Amniotic stem cell (primary cell): ENCODE data around the gene MARCHF3.

Experiments used
- DNase-seq: peaks from one replicate; lab custom pipeline; 2025; lab: John Stamatoyannopoulos, UW

Gene MARCHF3

DNA sequence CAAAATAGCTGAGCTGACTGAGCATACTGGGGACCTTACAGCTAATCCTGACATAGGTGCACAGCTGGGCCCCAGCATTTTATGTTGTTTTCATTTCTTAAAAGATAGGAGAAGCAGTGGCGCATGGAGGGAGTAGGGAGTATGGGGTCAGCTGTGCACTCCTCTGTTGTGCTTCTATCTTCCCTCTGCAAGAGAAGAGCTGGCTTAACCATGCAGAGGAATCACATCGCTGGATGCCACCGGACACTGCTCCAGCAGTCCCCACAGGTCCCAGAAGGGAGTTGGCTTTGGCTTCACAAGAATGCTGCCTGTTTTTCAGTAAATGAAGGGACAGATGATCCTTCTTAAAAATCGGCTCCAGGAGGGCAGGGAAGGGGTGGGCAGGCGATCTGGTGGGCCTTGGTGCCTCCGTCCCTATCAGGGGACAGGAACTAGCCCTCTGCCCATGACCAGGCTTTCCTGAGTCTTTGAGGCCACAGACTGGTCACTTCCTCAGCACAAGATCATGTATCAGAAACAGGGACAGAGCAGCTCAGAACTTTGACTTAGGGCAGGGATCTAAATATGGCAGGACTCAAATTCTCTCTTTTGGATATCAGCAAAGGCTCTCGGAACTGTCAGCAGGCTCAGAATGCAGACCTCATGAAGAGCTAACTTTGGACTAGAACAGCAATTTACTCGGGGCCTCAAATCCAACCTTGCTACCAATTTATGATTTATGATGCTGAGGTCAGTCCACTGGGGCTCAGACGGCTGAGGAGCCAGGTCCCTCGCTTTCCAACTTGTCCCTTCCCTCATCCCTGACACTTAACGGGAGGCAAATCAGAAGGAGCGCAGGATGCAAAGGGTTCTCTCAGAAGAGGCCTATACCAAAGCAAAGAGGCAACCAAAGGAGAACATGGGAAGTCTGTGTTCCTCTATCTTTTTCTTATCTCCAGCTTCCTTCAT is 47.2 kb downstream of the MARCHF3 start:
- no peak for DNase-seq

DNA sequence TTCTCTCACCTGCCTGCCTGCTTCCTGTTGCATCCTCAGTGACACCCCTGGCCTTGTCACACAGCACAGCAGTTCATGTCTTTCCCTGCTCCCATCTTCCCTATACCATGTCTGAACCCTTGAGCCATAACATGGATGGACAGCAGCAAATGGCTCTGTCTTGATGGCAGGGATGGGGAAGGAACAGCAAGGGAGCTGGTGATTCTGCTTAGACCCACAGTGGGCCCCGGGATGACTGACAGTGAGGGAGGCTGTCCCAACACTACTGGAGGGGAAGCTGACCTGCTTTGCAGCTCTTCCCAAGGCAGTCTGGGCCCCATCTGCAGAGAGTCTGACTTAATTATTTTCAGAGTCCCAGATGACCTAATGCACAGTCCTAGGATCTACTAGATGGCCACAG is 48.2 kb downstream of the MARCHF3 start:
- no peak for DNase-seq

DNA sequence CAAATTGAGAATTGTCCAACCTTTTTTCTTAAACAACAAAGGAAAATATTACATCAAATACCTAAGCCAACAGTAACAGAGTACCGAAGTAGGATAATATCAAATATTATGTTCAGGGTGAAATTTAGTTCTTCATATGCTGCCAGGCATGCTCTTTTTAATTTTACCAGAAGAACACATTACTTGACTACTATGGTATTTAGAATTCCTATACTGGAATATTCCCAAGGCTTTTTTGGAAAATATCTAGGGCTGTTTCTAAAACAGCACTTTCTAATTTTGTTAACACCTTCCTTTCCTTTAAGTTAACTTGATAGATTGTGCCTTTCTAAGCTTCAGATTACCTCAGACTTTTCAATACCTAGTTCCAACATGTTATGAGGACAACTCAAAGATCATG is 48.7 kb downstream of the MARCHF3 start:
- DNase-seq, result no peak

DNA sequence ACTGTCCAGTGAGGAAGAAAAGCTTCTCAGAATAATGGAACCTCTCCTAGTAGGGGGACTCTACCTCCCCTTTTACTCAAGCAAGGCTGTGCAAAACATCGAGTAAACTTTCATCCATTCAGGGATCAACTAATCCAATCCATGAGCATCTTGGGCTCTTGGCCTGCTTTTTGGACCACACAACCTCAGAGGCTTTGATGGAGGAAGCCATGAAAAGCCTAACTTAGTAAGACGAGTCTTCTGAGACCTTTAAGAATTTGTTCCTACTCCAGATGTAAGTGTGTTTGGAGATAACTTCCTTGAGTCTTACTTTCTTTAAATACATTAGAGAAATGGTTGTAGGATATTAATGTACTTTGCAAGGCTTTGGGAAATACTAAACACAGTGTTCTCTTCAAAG is 49.1 kb downstream of the MARCHF3 start:
- no peak for DNase-seq

- DNase-seq, result no peak
Measured at GRCh38 chr5:126978258-126978657, 52.1 kb downstream of the MARCHF3 start.

GRCh38 chr5:126976520-126977172 is 53.7 kb downstream of the MARCHF3 start:
- no peak for DNase-seq

DNA sequence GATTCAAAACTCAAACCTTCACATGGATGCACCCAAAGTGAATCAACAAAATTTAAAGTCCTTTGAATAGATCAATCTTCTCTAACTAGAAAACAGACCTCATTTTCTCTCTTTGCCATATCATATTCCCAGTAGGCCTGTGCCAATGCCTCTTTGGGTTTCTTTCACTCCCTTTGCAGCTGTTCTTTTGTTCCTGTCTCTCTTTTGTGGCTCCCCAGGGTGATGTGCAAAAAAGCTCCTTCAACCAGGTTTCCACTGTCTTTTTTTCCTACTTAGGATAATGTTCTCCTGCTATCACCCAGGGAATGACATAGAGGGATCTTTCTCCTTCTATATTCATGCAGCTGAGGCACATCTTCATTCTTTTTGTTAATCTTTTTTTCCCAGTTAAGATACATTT is 54.6 kb downstream of the MARCHF3 start:
- DNase-seq, result no peak

GRCh38 chr5:126973193-126973592 is 57.2 kb downstream of the MARCHF3 start:
- DNase-seq, result no peak

DNA sequence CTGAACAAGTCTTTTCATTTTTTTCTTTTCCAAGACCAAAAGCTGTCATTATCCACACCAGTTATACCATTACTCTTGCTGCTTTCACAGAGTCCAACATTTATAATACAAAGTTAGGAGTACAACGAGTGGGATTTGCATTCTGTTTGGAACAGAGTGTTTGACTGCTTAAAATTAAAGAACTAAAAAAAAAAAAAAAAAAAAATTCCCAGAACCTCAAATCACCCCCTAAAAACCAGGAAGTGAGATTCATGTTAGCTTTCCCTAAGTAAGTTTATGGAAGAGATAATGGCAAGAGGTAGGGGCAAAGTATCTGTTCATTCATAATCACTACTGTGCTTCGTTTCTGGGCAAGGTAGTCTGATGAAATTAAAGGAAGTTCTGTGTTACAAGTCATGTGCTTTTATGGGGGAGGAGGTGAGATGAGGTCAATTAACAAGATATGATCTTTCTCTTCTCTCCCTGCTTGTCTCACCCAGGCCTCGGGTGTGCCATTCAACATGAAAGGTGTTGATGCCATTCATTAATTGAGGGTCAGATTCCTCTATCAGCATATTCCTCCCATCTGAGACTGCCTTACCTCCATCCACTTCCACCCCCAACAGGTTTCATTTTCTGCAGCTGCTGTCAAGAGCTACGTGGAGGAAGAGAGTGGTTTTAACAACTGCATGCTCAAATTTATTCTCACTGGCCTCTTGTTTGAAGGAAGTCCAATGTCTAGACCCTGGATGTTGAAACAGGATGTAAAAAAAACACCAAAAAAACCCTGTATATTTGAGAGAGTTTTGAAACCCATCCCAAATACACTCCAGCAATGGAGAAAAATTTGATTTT is 58.1 kb downstream of the MARCHF3 start:
- DNase-seq, result no peak

DNA sequence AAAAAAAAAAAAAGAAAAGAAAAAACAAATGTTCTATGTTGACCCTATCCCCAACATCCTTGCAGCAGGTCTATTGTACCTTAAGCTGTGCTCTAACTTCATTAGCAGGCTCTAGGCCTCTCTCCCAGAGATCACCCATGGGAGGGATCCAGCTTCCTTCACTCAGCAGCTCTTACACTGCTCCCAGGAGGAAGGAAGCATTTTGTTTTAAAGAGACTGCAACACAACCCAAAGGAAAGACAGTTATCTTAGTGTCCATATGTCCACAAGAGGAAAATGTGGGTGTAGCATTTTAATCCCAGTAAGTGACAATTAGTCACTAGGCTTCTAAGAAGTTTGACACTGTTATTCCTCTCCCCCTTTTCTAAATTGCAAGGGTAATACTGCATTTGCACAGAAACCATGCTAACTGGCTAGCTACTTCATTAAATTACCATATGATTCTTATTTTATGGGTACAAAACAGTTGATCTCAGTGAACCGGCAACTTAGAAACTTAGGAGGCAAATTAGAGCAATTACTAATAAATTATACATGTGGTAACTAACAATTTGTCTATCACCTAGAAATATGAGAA is 58.8 kb downstream of the MARCHF3 start:
- no peak for DNase-seq

DNA sequence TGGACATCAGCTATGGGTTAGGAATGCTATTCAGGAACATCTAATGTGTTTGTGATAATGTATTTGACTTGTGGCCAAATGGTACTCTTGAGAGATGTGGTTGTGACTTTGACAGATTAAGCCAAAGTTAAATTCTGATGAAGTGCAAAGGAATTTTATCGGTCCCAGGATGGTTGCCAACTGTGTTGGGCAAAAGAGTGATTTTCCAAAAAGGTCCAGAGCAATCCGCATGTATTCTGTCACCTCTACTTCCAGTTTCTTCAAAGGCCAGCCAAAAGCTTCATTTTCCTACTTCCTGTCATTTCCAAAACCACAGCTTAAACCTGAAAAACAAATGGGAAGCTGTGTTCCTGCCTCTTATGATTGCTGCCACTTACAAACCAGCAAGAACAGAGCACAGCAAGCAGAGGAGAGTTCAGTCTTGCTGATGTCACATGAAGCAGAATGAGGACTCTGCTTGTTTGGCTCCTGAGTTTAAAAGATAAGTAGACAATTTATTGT is 59.8 kb downstream of the MARCHF3 start:
- DNase-seq, result no peak

DNA sequence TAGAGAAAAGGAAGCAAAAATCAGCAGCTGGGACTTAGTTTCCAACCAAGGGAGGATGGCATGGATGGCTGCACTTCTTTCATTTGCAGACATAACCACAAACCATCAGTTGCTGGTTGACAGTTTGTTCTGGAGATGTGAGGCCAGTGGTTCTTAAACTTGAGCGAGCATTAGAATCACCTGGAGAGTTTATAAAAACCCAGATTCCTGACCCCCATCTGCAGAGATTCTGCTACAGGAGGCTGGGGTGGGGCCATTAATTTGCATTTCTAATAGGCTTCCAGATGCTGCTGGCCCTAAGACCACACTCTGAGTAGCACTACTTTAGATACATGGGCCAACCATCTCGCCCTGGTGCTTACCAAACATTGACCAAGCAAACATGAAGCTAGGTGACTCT is 60.8 kb downstream of the MARCHF3 start:
- DNase-seq, result no peak

DNA sequence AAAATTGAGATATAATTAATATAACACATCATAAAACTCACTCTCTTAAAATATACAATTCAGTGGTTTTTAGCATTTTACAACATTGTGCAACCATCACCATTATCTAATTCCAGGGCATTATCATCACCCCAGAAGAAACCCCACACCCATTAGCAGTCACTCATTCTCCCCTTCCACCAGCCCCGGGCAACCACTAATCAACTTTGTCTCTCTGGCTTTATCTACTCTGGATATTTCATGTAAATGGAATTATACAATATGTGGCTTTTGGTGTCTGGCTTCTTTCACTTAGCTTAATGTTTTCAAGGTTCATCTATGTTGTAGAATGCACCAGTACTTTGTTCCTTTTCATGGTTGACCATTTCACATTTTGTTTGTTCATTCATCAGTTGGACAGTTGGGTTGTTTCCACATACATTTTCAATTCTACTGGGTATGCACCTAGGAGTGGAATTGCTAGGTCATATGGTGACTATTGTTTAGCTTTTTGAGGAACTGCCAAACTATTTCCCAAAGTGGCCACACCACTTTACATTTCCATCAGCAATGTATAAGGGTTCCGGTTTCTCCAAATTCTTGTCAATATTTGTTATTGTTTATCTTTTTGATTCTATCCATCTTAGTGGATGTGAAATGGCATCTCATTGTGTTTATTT is 62.4 kb downstream of the MARCHF3 start:
- no peak for DNase-seq

GRCh38 chr5:126965487-126965886 is 64.9 kb downstream of the MARCHF3 start:
- DNase-seq, result no peak

DNA sequence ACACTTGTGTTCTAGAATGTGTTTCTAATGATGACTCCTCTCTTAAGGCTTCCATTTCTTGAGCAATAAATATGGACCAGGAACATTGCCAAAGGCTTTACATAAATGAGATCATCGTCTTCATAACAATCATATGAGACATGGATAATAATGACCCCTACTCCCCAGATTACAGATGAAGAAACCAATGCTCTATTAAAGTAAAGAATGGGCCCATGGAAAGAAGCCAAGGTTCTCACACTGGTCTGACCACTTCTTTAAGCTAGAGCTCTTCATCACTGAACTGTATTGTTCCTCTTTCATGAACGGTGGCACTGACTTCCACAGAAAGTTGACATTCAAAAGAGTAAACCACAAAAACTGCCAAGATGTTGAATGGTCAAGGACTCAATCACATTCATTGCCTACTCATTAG is 65.3 kb downstream of the MARCHF3 start:
- DNase-seq, result no peak

DNA sequence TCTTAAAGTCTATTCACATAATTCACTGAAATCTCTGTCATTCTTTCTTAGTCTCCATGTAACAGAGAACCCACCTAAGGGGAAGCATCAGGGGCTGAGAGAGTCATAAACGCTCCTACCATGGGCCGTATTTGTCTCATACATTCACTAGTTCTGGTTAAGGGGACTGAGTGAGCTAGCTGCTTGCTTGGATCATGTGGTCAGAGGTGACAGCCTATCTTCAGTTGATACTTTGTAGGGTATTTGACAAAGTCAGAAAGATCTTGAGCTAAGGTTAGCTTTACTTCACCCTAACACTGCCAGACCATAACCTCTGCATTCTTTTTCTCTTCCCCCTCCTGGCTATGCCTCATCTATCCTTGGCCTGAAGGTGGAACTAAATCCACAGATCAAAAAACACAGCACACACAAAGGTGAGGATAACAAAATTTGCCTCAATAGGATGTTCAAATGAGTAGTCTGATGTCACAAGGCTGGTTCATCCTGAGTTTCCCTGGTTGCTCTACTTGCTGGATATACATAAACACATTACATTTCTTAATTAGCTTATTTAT is 66.5 kb downstream of the MARCHF3 start:
- DNase-seq, result no peak

DNA sequence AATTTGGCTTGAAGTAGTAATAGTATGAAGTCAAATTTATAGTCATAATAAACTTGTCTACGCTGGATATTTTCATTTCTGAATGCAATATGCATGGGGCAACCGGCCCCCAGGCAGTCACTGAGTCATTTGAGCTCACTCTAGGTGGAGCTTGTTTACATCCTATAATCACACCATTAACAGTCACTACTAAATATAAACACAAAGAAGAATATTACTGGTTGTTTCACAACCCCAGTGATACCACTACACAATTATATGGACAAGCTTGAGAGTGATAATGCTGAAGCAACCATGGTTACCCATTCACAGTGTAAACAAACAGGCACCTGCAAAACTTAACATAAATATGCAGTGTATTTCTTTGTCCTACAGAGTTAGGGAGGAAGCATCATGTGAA is 68.7 kb downstream of the MARCHF3 start:
- no peak for DNase-seq

DNA sequence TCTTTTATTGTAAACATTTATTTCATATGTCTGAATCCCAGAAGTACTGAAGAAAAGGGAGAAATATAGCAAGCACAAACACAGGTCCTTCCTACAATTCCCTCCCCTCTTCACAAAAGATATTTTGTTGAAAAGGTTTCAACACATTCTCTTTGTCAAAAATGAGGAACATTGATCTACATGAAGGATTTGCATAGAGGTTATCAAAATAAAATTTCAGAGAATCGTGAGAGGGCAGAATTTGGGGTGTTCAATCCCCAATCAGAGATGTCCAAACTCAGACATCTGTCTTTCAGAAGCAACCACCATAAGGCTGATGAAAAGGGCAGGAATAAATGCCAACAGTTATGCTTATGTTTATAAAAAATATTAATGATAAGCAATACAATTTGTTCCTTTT is 69.2 kb downstream of the MARCHF3 start:
- no peak for DNase-seq

GRCh38 chr5:126959188-126959587 is 71.2 kb downstream of the MARCHF3 start:
- DNase-seq, result no peak

DNA sequence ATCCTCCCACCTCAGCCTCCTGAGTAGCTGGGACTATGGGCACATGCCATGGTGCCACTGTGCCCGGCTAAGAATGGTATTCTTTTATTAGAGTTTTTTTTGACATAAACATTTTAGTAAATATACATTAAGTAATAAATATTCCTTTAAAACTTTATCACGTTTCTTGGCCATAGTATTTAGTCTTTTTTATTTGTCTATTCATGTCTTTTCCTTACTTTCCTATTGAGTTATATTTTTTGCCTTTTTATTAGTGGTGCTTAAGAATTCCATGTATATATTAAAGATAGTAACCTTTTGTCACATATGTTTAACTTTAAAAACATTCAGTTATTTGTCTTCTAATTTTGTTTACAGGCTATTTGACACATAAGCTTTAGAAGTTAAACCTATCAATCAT is 73.4 kb downstream of the MARCHF3 start:
- no peak for DNase-seq

GRCh38 chr5:126954981-126955380 is 75.4 kb downstream of the MARCHF3 start:
- no peak for DNase-seq
